HG03060 (cell line): ENCODE results near the gene LCOR.

ENCODE experiments used
- ATAC-seq: cut with Tn5 transposase; IDR thresholded peaks from one replicate; pipeline ENCODE4 v1.9.1; 2021; ENCODE audit warnings: low read depth, moderate number of reproducible peaks; ENCODE audit not compliant: unreplicated experiment

The LCOR gene

DNA sequence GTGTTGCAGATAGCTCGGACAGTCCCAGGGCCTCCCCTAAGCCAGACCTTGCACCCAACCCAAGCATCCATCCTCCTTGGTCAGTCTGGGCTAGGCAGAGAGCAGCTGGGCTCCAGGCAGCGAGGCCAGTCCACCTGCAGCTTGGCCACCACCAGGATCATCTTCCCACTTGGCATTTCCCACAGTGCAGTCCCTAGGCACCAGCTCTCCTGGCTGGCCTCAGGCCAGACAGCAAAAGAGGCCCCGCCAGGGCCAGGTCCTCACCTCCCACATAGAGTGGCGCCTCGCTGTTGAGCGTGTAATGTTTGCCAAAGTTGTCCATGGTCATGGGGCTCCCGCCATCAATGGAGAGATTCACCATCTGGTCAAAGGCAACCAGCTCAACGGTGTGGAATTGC is 171.7 kb downstream of the LCOR start:
- no peak for ATAC-seq

DNA sequence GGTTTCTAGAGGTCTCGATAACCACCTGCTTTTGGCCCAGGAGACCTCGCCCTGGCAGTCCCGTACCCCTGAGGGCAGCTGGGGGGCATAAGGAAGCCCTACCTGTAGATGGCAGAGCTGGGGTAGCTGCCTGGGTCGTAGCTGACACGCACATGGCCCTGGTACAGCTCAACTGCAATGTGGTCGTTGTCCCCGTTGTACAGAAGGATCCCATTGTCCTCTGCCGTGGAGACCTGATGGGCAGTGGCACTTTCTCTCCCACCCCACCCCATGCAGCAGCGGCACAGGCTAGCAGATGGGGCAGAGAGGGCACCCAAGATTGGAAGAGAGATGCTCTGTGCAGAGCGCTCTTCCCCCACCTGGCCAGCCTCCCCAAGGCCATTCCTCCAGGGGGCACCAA is 172.5 kb downstream of the LCOR start:
- no peak for ATAC-seq

DNA sequence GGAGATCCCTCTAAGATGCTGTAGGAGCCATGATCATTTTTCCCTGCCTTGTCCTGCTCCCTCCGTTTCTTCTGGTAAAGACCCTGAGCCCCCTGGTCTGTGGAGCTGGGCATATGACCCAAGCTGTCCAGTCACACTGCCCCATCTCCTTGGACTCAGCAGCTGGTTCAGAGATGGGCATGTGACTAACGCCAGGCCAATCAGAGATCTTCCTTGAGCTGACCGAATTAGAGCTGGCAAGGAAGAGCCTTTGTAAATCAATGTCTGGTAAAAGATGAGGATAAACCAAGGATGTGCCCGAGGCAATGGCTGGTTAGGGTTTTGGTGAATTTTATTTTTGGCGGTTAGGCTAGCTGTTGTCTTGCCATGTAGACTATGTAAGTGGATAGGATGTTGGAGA is 173.3 kb downstream of the LCOR start:
- no peak for ATAC-seq

DNA sequence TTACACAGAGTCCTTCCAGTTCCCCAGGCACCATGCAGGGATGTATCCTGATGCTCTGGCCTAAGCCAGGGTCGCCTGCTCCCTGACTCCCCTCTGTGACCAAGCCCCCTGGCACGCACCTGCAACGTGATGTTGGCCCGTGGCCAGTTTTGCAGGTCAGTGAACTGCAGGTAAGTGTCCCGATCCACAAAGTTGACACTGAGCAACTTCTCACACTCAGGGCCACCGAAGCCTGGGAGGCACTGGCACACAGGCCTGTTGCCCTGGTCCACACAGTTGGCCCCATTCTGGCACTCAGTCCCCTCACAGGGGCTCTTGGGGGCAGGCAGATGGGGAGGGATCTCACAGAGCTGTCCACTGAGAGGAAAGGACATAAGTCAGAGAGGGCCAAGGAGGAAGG is 174.3 kb downstream of the LCOR start:
- no peak for ATAC-seq

DNA sequence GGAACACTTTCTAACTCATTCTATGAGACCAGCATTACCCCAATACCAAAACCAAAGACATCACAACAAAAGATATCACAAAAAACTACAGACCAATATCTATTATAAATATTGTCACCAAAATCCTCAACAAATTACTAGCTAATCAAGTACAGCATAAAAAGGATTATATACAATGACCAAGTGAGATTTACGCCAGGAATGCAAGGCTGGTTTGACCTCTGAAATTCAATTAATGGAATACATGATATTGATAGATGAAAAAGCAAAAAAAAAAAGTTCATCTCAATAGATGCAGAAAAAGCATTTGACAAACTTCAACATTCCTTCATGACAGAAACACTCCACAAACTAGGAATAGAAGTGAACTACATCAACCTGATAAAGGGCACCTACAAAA is 175.3 kb downstream of the LCOR start:
- ATAC-seq, result no peak

DNA sequence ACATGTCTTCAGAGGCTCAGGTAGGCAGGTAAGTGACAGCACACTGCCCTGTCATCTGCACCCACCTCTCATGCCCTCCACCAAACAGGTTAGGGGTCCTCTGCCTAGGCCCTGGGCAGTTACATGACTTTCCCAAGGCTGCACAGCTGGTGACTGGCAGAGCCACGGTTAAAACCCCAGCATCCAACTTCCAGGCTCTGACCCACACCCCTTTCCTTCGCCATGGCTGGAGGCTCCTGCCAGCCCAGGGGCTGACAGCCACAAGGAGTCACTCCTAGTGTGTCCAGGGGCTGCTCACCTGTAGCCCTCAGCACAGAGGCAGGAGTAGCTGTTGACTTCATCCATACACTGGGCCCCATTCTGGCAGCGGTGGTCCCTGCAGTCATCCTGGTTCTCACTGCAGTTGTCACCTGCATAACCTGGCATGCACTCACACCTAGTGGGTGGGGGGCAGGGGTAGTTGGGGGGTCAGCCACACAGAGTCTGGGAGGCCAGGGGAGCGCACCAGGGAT is 178.7 kb downstream of the LCOR start:
- ATAC-seq, result no peak

DNA sequence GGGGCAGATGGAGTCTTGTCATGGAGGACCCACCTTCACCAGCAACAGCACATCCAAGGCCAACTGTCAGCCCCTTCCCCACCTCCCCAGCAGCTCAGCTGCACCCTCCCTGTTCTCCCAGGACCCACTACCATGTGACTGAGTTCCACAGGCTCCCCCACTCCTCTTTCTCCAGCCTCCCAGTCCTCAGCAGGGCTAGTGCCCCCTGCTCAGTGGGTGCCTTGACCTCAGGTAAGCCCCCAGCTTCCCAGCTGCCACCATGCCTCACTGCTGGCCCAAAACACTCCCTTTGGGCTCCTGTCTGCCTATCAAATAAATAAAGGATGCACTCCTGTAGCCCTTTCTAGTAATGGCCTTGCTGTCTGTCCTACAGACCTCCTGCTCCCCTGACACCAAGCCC is 179.3 kb downstream of the LCOR start:
- ATAC-seq, result no peak

DNA sequence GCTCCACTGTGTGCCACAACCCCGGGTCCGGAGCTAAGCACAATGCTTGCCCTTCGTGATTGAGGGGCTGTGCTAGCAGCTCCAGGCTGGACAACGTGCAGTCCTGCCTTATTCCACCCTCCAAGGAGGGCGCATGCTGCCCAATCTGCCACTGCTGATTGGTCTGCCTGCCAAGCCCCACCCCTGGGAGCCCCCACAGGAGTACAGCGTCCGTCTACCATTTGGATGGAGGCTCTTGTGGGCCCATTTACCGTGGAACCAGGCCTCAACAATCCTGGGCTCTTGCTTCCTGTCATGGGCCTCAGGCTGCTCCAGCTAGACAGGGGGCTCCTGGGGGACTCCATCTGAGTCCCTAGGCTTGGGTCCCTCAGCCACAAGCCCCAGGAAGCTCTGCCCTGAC is 180.4 kb downstream of the LCOR start:
- ATAC-seq, result no peak

DNA sequence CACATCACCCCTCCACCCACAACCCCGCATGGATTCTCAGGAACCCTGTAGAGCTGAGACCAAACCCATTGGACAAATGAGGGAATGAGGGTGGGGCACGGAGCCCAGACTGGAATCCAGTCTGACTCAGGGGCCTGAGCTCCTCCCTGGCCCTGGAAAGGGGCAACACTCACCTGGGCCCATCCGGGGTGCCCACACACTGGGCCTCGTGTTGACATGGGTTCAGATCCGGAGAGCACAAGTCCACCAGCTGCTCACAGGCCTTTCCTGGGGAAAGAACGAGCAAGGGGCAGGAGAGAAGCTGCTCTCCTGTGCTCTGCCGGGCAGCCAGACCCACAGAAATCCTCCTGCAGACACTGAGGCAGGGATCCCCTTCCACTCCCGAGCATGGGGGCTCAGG is 181.5 kb downstream of the LCOR start:
- ATAC-seq, result no peak

DNA sequence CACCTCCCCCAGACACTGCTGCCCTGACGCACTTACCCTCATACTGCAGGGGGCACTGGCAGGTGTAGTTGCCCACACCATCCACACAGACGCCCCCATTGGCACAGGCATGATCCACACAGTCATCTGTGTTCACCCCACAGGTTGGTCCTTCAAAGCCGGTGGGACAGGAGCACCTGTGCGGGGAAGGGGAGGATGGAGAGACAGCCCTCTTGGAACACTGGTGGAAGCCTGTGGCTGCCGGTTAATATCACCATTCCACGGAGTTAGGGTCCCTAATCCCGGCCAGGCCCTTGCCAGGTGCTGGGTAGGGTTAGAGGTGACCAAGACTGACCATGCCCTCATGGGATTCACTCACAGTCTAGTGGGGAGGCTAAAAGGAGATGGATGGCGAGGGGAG is 181.9 kb downstream of the LCOR start:
- ATAC-seq, result no peak

DNA sequence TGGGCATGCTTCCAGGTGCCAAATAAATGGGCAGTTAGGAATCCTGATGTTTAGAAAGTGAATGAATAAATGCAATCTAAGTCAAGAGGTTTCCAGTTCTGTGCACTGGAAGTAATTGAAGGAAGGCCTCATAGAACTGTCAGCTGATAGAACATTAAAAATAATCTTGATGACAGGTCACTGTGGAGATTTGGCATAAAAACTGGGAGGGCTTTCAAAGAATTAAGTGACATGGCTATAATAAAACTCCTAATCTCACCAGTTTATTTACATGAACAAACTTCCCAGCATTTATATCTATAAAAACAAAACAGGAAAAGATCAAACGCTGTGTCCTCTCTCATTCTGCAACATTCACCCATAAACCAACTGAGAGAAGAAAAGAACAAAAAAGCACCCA is 183.1 kb downstream of the LCOR start:
- no peak for ATAC-seq

DNA sequence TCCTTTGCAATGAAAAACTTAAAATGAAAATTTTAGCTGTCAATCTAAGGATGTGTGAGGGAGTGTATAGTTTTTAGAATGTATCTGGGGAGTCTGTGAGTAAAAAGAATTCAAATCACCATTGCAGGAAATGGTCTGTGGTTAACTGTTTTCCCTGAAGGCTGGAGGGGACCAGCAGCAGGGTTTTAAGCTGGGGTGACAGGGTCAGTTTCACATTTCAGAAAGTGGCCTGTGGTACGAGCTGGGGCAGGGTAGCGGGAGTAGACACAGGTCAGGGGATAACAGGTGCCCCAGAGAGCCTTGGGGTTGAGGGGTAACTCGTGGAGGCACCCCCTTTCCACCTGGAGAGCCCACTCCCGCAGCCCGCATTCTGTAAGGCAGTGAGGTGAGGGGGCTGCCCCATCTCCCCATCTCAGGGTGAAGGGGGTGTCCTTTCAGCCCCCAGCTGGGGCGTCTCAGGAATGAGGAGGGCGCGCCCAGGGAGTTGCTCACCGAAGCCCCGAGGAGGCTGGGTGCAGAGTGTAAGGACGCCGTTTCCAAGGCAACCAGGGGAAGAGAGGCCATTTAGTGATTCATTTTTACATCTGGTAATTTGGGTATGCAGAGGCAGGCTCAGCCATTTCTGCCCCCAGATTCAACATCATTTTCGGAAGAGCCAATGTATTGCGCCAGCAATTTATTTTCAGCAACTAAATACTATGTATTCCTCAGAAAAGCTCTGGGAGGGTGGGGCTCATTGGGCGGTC is 184.8 kb downstream of the LCOR start:
- ATAC-seq, result peak; percentile 52

DNA sequence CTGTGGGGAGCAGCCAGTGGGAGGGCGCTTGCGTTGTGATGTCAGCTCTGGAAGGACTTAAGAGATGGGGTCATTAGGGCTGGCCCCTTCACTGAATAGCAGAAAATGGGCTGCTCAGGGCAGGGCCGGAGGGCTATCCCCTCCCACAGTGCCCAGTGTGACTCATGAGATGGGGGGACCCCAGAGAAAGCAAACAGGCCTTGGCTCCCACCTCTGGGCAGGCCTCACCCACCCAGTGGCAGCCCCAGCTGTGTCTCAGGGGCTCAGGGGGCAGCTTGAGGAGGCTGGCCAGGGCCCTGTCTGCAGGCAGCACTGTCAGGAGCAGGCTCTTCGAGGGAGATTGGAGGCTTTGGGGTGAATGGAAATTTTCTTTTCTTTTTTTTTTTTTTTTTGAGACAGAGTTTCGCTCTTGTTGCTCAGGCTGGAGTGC is 185.4 kb downstream of the LCOR start:
- no peak for ATAC-seq

DNA sequence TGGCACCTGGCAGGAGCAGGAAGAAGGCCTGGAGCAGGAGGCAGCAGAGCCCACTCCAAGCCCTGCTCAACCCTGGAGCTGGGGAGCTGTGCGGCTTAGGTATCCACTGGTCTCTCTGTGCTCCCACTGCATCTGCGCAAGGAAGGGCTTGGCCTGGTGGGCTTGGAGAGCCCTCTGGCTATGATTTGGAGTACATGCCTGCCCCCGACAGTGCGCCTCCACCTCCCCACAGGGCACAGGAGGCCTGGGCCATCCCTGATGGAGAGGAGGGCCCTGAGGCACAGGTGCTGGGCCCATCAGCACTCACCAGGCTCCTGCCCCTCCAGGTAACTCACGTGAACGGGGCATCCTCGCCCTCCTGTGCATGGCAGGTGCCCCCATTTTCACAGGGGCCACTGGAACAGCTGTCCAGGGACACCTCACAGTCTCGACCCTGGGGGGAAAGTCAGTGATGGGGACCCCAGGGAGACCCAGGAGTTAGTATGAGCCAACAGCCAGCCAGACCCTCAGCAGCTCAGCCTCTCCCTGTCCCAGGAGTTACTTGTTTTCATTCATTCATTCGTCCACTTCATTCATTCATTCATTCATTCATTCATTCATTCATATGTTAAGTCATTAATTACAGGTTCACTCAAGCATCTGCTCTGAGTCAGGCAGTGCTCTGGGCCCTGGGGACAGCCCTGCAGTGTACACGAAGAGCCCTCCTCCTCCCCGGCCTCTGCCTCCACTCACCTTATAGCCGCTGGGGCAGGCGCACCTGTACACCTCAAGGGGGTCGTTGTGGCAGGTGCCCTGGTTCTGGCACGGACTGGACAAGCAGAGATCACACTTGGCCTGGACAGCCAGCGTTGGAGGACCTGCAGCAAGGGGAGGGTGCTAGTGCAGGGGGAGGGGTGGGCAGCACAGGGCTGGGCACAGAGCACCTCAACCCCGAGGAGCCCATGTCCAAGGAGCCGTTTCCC is 186.4 kb downstream of the LCOR start:
- no peak for ATAC-seq

DNA sequence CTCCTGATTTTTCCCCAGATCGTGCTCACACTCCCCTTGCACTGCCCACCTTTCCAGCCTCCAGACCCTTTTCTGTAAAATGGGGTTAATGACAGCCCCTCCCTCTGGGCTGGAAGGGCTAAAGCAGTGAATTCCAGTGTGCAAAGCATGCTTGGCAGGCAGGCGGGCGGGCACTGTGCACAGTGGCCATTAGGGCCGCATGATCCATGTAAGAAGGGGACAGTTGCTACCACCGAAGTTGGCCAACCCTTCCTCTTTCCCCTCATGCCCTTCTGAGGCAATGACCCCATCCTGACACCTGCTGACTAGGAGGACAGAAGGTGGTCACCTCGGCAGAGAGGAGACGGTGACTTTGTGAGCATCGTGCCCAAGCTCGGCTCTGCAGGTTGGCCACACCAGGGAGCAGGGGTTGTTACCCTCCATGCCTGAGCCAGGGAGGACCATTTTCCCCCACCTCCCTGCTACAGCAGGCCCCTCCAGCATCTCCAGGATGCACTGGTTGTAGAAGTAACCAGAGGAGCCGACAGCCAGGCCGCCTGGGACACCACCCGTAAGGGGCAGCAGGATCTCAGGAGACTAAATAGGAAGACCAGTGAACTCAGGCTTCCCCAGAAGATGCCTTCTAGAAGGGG is 187.2 kb downstream of the LCOR start:
- no peak for ATAC-seq

DNA sequence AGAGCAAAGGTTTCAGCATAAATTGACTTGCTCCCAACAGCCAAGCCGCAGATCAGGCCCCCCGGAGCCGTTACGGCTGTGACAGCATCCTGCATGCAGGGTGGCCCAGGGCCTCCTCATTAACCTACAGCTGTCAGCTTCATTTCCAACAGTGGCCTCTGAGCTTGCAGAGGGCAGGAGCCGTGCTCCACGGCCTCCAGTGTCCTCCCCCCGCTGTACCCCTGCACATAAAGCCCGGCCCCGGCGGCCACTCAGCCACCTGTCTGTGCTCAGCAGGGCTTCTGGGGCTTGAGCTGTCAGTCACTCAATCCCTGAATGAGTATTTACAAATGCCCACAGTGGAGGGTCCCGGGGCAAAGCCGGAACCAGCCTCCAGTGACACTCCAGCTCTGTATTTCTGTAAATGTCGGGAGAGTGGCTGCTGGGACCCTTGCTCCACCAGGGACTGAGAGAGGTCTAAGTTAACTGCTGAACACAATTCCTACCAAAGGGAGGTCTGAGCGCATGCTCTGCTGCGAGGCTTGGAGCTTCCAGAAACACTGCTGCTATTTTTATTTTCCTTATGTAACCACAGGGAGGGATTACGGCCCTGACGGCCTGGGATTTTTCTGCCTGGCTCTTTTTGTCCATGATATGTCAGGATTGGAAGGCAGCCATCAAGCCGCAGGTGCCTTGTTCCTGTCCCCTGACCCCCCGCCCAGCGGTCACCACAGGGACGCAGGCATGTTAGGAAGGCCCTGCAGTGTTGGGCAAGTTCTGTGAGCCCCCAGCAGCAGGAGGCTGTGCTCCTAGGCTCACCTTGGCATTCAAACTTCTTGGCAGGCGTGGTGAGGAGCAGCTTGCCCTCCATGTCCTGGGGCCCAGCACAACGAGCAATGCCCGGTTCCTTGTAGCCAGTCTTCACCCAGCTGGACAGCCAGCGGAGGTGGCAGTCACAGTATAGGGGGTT is 188.6 kb downstream of the LCOR start:
- ATAC-seq, result no peak

DNA sequence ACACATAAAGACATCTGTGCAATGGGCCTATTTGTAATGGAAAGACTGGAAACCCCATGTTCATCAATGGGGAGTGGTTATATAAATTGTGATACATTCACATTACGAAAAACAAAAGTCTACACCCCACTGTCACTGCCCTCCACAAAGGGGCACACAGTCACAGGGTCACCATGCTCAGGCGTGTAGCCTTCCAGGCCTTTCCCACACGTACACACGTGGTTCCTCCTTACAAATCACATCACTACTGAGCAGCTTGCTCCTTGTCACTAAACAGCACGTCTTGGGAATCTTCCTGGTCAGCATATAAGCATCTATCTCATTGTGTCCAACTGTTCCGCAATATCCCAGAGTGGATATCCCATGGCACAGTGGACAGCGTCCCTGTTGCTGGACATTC is 190.5 kb downstream of the LCOR start:
- ATAC-seq, result no peak

DNA sequence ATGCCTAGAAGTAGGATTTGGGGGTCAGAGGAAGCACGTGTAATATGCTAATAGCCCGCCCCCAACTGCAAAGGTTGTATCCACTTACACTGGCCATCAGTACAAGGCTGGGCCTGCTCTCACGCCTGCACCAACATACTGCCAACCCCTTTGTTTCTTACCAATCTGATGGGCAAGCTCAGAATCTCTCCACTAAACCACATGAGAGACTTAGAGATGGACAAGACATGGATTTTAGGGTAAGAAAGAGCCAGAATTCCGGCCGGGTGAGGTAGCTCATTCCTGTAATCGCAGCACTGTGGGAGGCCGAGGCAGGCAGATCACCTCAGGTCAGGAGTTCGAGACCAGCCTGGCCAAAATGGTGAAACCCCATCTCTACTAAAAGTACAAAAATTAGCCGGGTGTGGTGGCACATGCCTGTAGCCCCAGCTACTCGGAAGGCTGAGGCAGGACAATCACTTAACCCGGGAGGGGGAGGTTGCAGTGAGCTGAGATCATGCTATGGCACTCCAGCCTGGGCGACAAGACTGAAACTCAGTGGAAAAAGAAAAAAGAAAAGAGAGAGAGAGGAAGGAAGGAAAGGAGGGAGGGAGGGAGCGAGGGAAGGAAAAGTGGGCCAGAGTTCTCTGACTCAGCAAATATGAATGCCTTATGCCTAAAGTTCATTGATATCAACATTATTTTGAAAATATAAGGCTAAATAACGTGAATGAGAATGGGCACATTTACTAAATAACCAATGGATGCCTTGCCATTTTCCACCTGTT is 191.5 kb downstream of the LCOR start:
- ATAC-seq, result no peak
